HFF-Myc (cell line): ENCODE results near the gene LAMP5.

Source experiments
- DNase-seq: peaks from one replicate; pipeline ENCODE4 v3.0.0-alpha.2; 2011; ENCODE audit warnings: low read depth; ENCODE audit errors: extremely low read depth
- H3K4me3 ChIP-seq: replicated peaks from 2 replicates; pipeline ENCODE4 v1.5.1; 2011; ENCODE audit warnings: low read depth, mild to moderate bottlenecking, control low read depth, low read length
- CTCF ChIP-seq: IDR thresholded peaks from 2 replicates; pipeline ENCODE4 v1.5.1; 2012; ENCODE audit warnings: mild to moderate bottlenecking, low read depth, low read length, control low read depth; ENCODE audit errors: missing control alignments

The LAMP5 gene

GRCh38 chr20:9498322-9498721 is 16.1 kb upstream of the LAMP5 start:
- no peak overlapping the region for H3K4me3 ChIP-seq
- no peak for DNase-seq
- TF ChIP-seq CTCF: no peak

DNA sequence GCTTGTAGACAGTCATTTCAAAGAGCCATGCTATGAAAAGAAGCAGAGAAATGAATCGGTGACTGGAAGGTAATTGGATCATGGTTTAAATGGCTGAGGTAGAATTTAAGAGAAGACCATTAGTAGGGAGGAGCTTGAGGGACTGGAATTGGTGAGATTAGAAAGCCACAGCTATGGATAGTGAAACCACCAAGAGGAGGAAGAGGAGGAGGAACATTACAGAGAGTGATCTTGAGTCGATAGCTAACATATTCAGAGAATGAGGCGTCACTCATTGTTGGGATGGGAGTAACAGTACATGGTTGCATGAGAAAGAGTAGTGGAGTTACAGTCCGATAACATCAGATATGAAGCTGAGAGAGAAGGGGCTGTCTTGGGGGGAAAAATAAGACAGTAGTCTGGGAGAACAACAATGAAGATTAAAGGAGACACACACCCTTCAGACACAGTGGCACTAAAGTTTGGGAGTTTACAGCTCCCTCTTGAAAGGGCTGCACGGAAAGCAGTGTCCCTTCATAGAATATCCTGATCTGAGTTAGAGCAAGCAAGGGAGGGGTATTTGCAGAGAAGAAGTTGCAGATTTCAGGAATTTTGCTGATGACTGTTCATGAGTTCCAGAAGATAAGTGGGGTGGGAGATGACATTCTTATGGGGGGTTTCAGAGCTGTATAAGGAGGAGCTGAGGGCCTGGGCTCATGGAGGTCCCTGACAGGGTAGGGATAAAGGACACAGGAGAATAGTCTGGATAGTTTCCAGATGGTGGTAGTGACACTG is 15.1 kb upstream of the LAMP5 start:
- no peak for DNase-seq
- TF ChIP-seq CTCF: no peak
- no peak overlapping the region for H3K4me3 ChIP-seq

DNA sequence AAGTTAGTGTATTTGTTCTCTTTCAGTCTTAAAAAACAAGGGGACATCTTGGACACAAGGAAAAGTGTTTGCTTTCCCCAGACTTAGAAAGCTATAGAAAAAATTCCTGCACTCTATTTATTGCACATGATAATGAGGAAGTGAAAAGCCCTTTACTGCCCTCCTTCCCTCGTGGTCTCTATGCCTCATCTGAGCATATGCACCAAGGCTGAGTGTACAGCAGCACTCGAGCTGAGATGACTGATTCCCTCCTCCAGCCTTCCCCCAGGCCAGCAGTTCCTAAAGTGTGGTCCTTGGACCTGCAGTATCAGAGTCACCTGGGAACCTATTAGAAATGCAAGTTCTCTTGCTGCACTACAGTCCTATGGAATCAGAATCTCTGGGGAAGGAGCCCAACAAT is 14.3 kb upstream of the LAMP5 start:
- DNase-seq: no peak
- TF ChIP-seq CTCF: no peak
- H3K4me3 ChIP-seq: no peak overlapping the region

GRCh38 chr20:9501473-9501872 is 12.9 kb upstream of the LAMP5 start:
- TF ChIP-seq CTCF: no peak
- DNase-seq: no peak
- H3K4me3 ChIP-seq: no peak overlapping the region

- DNase-seq: peak; percentile 24
- peak; percentile 21 for TF ChIP-seq CTCF
- no peak overlapping the region for H3K4me3 ChIP-seq
Observed at GRCh38 chr20:9503526-9504245, 10.7 kb upstream of the LAMP5 start.

- no peak for DNase-seq
- no peak overlapping the region for H3K4me3 ChIP-seq
- no peak for TF ChIP-seq CTCF
Observed at GRCh38 chr20:9506280-9506821, 8.0 kb upstream of the LAMP5 start.
